Erythroblast (primary cell): ENCODE measurements around the gene FAM151A.

Experiments
- GATA1 ChIP-seq: IDR thresholded peaks from 2 replicates; pipeline ENCODE4 v1.6.1; 2011; ENCODE audit warnings: low read depth, mild to moderate bottlenecking, control low read depth, low read length, moderate library complexity
- POLR2A ChIP-seq: IDR thresholded peaks from 2 replicates; pipeline ENCODE4 v1.6.1; 2011; ENCODE audit warnings: mild to moderate bottlenecking, low read length

DNA sequence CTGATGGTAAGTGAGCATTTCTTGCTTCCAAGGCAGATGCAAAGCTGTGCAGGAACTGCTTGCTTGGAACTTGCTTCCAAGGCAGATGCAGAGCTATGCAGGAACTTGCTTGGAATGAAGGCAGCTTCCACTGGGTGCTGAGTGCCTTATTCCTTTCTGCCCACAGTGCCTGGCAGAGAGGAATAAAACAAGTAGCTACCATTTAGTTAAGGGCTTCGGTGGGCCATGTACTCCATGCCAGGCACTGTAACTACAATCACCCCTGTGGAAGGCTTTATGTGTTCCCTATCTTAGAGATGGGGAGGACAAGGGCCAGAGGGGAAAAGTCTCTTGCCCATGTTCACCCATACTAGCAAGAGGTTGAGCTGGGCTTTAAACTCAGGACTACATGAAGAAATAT, 26.6 kb upstream of the FAM151A start:
- no peak for TF ChIP-seq POLR2A
- no peak for TF ChIP-seq GATA1
